Measurements from ENCODE around the gene APBA1. TPM values are rescaled to one million over a fixed set of nuclear protein-coding genes. Genes with fewer than 3 reads are reported as not detected.

The APBA1 gene
- total RNA-seq, 1 donor from 2014 or later: 0.29 TPM

- no peak overlapping the region for H3K4me3 ChIP-seq (ENCODE audit: low read depth, low read length)
- no peak for DNase-seq (ENCODE audit: low read depth)
- TF ChIP-seq CTCF (conservative IDR thresholded peaks at IDR 0.05; ENCODE audit: low read depth, low read length): no peak
These were observed 216.0 kb downstream of the APBA1 start for GRCh38 chr9:69456201-69456600.

- no peak overlapping the region for H3K4me3 ChIP-seq (ENCODE audit: low read depth, low read length)
- DNase-seq (ENCODE audit: low read depth): no peak
- no peak for TF ChIP-seq CTCF (conservative IDR thresholded peaks at IDR 0.05; ENCODE audit: low read depth, low read length)
These were observed 216.9 kb downstream of the APBA1 start for GRCh38 chr9:69455311-69455710.

- DNase-seq (ENCODE audit: low read depth): no peak
- TF ChIP-seq CTCF (conservative IDR thresholded peaks at IDR 0.05; ENCODE audit: low read depth, low read length): no peak
- H3K4me3 ChIP-seq (ENCODE audit: low read depth, low read length): no peak overlapping the region
These were observed 217.8 kb downstream of the APBA1 start for GRCh38 chr9:69454321-69454720.

GRCh38 chr9:69453746-69454145, 218.4 kb downstream of the APBA1 start:
- no peak for TF ChIP-seq CTCF (conservative IDR thresholded peaks at IDR 0.05; ENCODE audit: low read depth, low read length)
- DNase-seq (ENCODE audit: low read depth): no peak
- no peak overlapping the region for H3K4me3 ChIP-seq (ENCODE audit: low read depth, low read length)

GRCh38 chr9:69452110-69452782, 219.9 kb downstream of the APBA1 start:
- DNase-seq (ENCODE audit: low read depth): no peak
- TF ChIP-seq CTCF (conservative IDR thresholded peaks at IDR 0.05; ENCODE audit: low read depth, low read length): no peak

GRCh38 chr9:69446496-69446895, 225.7 kb downstream of the APBA1 start:
- no peak for DNase-seq (ENCODE audit: low read depth)
- no peak for TF ChIP-seq CTCF (conservative IDR thresholded peaks at IDR 0.05; ENCODE audit: low read depth, low read length)
- H3K4me3 ChIP-seq (ENCODE audit: low read depth, low read length): no peak overlapping the region

More at GRCh38 chr9:69452110-69452782, 219.9 kb downstream of the APBA1 start:
- no peak overlapping the region for H3K4me3 ChIP-seq (ENCODE audit: low read depth, low read length)

GRCh38 chr9:69445251-69445650, 226.9 kb downstream of the APBA1 start:
- no peak overlapping the region for H3K4me3 ChIP-seq (ENCODE audit: low read depth, low read length)
- no peak for DNase-seq (ENCODE audit: low read depth)
- no peak for TF ChIP-seq CTCF (conservative IDR thresholded peaks at IDR 0.05; ENCODE audit: low read depth, low read length)

All from epithelial cell of proximal tubule (primary cell).